Loucy (cell line): ENCODE results near the gene SMCO3.
A peak's percentile ranks its signal among the peaks of the same experiment; 100 is the strongest.

Experiments used
- EZH2phosphoT487 ChIP-seq: fragments of 200-600 bp; IDR thresholded peaks from 2 replicates; pipeline ENCODE4 v1.6.1; 2018; ENCODE audit warnings: antibody characterized with exemption, mild to moderate bottlenecking, moderate library complexity, borderline replicate concordance
- TF ChIP-seq, protein P1 (sequence below): fragments of 200-600 bp; sonication (generic); conservative IDR thresholded peaks from 2 replicates; pipeline ENCODE4 v1.5.1; 2014; ENCODE audit warnings: mild to moderate bottlenecking, antibody characterized with exemption, low read length

DNA sequence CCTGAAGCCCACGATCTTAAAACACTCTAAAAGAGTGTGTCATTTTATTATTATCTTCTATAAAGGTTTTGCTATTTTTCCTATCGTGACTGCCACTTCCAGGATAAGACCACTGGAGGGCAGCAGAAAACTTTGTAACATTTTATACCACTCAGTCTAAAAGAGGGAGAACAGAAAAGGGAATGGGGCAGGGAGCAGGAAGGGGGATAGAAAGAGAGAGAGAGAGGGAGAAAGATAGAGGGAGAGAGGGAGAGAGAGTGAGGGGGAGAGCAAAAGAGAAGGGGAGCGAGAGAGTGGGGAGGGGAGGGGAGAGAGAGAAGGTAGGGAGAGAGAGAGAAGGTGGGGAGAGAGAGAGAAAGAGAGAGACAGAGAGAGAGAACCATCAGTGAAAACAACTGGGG is 31.4 kb upstream of the SMCO3 start:
- TF ChIP-seq, protein P1, sequence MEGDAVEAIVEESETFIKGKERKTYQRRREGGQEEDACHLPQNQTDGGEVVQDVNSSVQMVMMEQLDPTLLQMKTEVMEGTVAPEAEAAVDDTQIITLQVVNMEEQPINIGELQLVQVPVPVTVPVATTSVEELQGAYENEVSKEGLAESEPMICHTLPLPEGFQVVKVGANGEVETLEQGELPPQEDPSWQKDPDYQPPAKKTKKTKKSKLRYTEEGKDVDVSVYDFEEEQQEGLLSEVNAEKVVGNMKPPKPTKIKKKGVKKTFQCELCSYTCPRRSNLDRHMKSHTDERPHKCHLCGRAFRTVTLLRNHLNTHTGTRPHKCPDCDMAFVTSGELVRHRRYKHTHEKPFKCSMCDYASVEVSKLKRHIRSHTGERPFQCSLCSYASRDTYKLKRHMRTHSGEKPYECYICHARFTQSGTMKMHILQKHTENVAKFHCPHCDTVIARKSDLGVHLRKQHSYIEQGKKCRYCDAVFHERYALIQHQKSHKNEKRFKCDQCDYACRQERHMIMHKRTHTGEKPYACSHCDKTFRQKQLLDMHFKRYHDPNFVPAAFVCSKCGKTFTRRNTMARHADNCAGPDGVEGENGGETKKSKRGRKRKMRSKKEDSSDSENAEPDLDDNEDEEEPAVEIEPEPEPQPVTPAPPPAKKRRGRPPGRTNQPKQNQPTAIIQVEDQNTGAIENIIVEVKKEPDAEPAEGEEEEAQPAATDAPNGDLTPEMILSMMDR = peak; percentile 95
- no peak for TF ChIP-seq EZH2phosphoT487
